ENCODE measurements around the gene MOV10L1.

DNA sequence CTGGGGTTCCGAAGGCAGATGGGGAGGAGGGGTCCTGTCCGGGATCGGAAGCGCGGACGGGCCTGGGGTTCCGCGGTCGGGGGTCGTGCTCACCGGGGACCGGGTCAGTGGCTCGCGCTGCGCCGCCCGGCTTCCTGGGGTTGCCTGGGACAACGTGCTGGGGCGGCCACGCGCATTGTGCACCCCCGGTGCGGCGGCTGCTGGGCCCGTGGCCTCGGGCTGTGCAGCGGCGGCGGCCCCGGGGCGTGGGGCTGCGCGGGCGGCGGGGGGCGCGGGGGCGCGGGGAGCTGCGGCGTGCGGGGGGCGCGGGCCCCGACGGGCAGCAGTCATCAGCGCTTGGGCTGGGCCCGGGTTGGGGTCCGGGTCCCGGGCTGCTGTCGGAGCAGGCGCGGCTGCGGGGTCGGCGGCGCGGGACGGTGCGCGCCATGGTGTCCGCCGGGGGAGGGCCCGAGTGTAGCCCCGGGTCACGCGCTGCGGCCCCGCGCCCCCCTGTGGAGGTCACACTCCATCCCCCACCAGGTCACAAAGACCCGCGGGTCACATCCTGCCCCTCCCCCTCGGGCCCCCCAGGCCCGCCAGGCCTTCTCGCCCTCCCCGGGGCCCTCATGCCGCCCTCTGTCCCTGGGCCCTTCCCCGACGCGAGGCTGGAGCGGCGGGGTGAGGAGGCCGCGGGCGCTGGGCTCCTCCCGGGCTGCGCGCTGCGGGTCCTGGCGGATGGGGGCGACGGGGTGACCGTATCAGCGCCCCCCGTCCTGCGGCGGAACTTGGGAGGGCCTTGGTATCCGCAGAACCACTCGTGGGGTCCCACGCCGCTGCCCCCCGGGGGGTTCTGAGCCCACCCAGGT, 31.5 kb upstream of the MOV10L1 start, which contains the start of gene TTLL8:
- no peak for TF ChIP-seq EZH2 (IDR thresholded peaks at IDR 0.05; ENCODE audit: low read length, missing control alignments)
- TF ChIP-seq, protein P1, sequence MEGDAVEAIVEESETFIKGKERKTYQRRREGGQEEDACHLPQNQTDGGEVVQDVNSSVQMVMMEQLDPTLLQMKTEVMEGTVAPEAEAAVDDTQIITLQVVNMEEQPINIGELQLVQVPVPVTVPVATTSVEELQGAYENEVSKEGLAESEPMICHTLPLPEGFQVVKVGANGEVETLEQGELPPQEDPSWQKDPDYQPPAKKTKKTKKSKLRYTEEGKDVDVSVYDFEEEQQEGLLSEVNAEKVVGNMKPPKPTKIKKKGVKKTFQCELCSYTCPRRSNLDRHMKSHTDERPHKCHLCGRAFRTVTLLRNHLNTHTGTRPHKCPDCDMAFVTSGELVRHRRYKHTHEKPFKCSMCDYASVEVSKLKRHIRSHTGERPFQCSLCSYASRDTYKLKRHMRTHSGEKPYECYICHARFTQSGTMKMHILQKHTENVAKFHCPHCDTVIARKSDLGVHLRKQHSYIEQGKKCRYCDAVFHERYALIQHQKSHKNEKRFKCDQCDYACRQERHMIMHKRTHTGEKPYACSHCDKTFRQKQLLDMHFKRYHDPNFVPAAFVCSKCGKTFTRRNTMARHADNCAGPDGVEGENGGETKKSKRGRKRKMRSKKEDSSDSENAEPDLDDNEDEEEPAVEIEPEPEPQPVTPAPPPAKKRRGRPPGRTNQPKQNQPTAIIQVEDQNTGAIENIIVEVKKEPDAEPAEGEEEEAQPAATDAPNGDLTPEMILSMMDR (conservative IDR thresholded peaks at IDR 0.05 in 1 of 2, IDR thresholded peaks at IDR 0.05 in 1 of 2; ENCODE audit: low read depth in 1 of 2, low read length in 2 of 2): no peak

All from fibroblast of lung (primary cell).